ENCODE data around the gene SLC26A2. TPM values are rescaled to one million over a fixed set of nuclear protein-coding genes. Genes with fewer than 3 reads are reported as not detected.
"Not testable (repeated sequence)": the region's sequence is repeated elsewhere in the genome, so short reads cannot be mapped to it uniquely, and the experiment has no call there.

Gene SLC26A2
- total RNA-seq, 3 donors from 2014 or later, result 7.9 to 8.8 (median 8.0) TPM

- no peaks in the 10 kb centered on the region for H3K4me1 Mint-ChIP-seq (ENCODE audit: low read depth)
- no peak overlapping the region for H3K4me3 Mint-ChIP-seq
- H3K36me3 Mint-ChIP-seq (ENCODE audit: insufficient read depth), result no peaks in the 10 kb centered on the region
- no peaks in the 10 kb centered on the region for H3K27me3 Mint-ChIP-seq (ENCODE audit: low read depth)
- H3K9me3 Mint-ChIP-seq, result no peaks in the 10 kb centered on the region
- ATAC-seq (no peak), DNase-seq (no peak)
Observed at GRCh38 chr5:149942199-149942598, 18.4 kb upstream of the SLC26A2 start.

- not testable (repeated sequence) for H3K9me3 Mint-ChIP-seq; H3K4me3 Mint-ChIP-seq; H3K4me1 Mint-ChIP-seq (ENCODE audit: low read depth); DNase-seq; H3K36me3 Mint-ChIP-seq (ENCODE audit: insufficient read depth); H3K27me3 Mint-ChIP-seq (ENCODE audit: low read depth); ATAC-seq
Observed at GRCh38 chr5:149942741-149943169, 17.8 kb upstream of the SLC26A2 start.

GRCh38 chr5:149943177-149943949, 17.2 kb upstream of the SLC26A2 start:
- not testable (repeated sequence) for H3K36me3 Mint-ChIP-seq (ENCODE audit: insufficient read depth); H3K9me3 Mint-ChIP-seq

GRCh38 chr5:149944666-149945065, 15.9 kb upstream of the SLC26A2 start, which contains the start of gene PDE6A:
PDE6A (minus strand) TSS chr5:149944793; CDS start chr5:149944673, 120 bp downstream.
- no peaks in the 10 kb centered on the region for H3K36me3 Mint-ChIP-seq (ENCODE audit: insufficient read depth)
- no peaks in the 10 kb centered on the region for H3K9me3 Mint-ChIP-seq
- ATAC-seq, result no peak
- no peak within 1 kb of the TSS for H3K4me3 Mint-ChIP-seq
- DNase-seq, result no peak
- H3K27me3 Mint-ChIP-seq (ENCODE audit: low read depth), result peaks cover 3% of the 10 kb centered on the region
- H3K4me1 Mint-ChIP-seq (ENCODE audit: low read depth), result no peaks in the 10 kb centered on the region

More at GRCh38 chr5:149943177-149943949, 17.2 kb upstream of the SLC26A2 start:
- not testable (repeated sequence) for H3K4me1 Mint-ChIP-seq (ENCODE audit: low read depth); H3K27me3 Mint-ChIP-seq (ENCODE audit: low read depth); ATAC-seq; H3K4me3 Mint-ChIP-seq; DNase-seq

- no peaks in the 10 kb centered on the region for H3K4me1 Mint-ChIP-seq (ENCODE audit: low read depth)
- H3K4me3 Mint-ChIP-seq, result no peak overlapping the region
- H3K36me3 Mint-ChIP-seq (ENCODE audit: insufficient read depth), result no peaks in the 10 kb centered on the region
- peaks cover 3% of the 10 kb centered on the region for H3K27me3 Mint-ChIP-seq (ENCODE audit: low read depth)
- ATAC-seq, result no peak
- no peak for DNase-seq
- H3K9me3 Mint-ChIP-seq, result no peaks in the 10 kb centered on the region
Observed at GRCh38 chr5:149946118-149946517, 14.4 kb upstream of the SLC26A2 start.

GRCh38 chr5:149948993-149949392, 11.6 kb upstream of the SLC26A2 start:
- peaks cover 10% of the 10 kb centered on the region for H3K27me3 Mint-ChIP-seq (ENCODE audit: low read depth)
- H3K4me1 Mint-ChIP-seq (ENCODE audit: low read depth), result no peaks in the 10 kb centered on the region
- no peaks in the 10 kb centered on the region for H3K36me3 Mint-ChIP-seq (ENCODE audit: insufficient read depth)
- DNase-seq (no peak), ATAC-seq (no peak)
- no peak overlapping the region for H3K4me3 Mint-ChIP-seq
- no peaks in the 10 kb centered on the region for H3K9me3 Mint-ChIP-seq

- Mint-ChIP-seq H3K4me3 (no peak overlapping the region), H3K4me1 (ENCODE audit: low read depth) (no peaks in the 10 kb centered on the region), H3K27me3 (ENCODE audit: low read depth) (peaks cover 10% of the 10 kb centered on the region), H3K36me3 (ENCODE audit: insufficient read depth) (no peaks in the 10 kb centered on the region), H3K9me3 (no peaks in the 10 kb centered on the region)
- no peak for ATAC-seq
- no peak for DNase-seq
Observed at GRCh38 chr5:149951138-149951749, 9.3 kb upstream of the SLC26A2 start.

GRCh38 chr5:149953436-149954121, 7.0 kb upstream of the SLC26A2 start:
- DNase-seq (no peak), ATAC-seq (no peak)
- H3K4me1 Mint-ChIP-seq (ENCODE audit: low read depth), result no peaks in the 10 kb centered on the region
- no peaks in the 10 kb centered on the region for H3K36me3 Mint-ChIP-seq (ENCODE audit: insufficient read depth)
- H3K27me3 Mint-ChIP-seq (ENCODE audit: low read depth), result peaks cover 7% of the 10 kb centered on the region
- no peaks in the 10 kb centered on the region for H3K9me3 Mint-ChIP-seq
- no peak overlapping the region for H3K4me3 Mint-ChIP-seq

GRCh38 chr5:149954798-149955197, 5.8 kb upstream of the SLC26A2 start:
- no peak for ATAC-seq
- Mint-ChIP-seq H3K27me3 (ENCODE audit: low read depth) (peaks cover 7% of the 10 kb centered on the region), H3K9me3 (no peaks in the 10 kb centered on the region), H3K4me1 (ENCODE audit: low read depth) (peaks cover 6% of the 10 kb centered on the region), H3K36me3 (ENCODE audit: insufficient read depth) (no peaks in the 10 kb centered on the region), H3K4me3 (no peak overlapping the region)
- DNase-seq, result no peak

- H3K27me3 Mint-ChIP-seq (ENCODE audit: low read depth), result peaks cover 4% of the 10 kb centered on the region
- ATAC-seq (no peak), DNase-seq (no peak)
- H3K36me3 Mint-ChIP-seq (ENCODE audit: insufficient read depth), result no peaks in the 10 kb centered on the region
- H3K4me3 Mint-ChIP-seq, result no peak overlapping the region
- H3K4me1 Mint-ChIP-seq (ENCODE audit: low read depth), result peaks cover 18% of the 10 kb centered on the region
- no peaks in the 10 kb centered on the region for H3K9me3 Mint-ChIP-seq
Observed at GRCh38 chr5:149956685-149957084, 3.9 kb upstream of the SLC26A2 start.

GRCh38 chr5:149957855-149958254, 2.7 kb upstream of the SLC26A2 start:
- Mint-ChIP-seq H3K27me3 (ENCODE audit: low read depth) (no peaks in the 10 kb centered on the region), H3K4me3 (no peak overlapping the region), H3K36me3 (ENCODE audit: insufficient read depth) (peaks cover 2% of the 10 kb centered on the region), H3K4me1 (ENCODE audit: low read depth) (peaks cover 30% of the 10 kb centered on the region), H3K9me3 (no peaks in the 10 kb centered on the region)
- ATAC-seq (no peak), DNase-seq (no peak)

- Mint-ChIP-seq H3K36me3 (ENCODE audit: insufficient read depth) (peaks cover 2% of the 10 kb centered on the region), H3K9me3 (no peaks in the 10 kb centered on the region), H3K27me3 (ENCODE audit: low read depth) (no peaks in the 10 kb centered on the region), H3K4me3 (peak overlapping the region; percentile 93), H3K4me1 (ENCODE audit: low read depth) (peaks cover 30% of the 10 kb centered on the region)
- peak; percentile 55 to 59 for ATAC-seq
- DNase-seq, result peak; percentile 44
Observed at GRCh38 chr5:149959406-149960236, 937 bp upstream of the SLC26A2 start.

GRCh38 chr5:149961186-149961685, 678 bp downstream of the SLC26A2 start:
- Mint-ChIP-seq H3K4me3 (peak overlapping the region; percentile 93), H3K27me3 (ENCODE audit: low read depth) (no peaks in the 10 kb centered on the region), H3K36me3 (ENCODE audit: insufficient read depth) (peaks cover 2% of the 10 kb centered on the region), H3K9me3 (no peaks in the 10 kb centered on the region), H3K4me1 (ENCODE audit: low read depth) (peaks cover 30% of the 10 kb centered on the region)
- DNase-seq (no peak), ATAC-seq (no peak)

GRCh38 chr5:149961957-149962409, 1.4 kb downstream of the SLC26A2 start:
- DNase-seq (no peak), ATAC-seq (no peak)
- Mint-ChIP-seq H3K4me3 (peak overlapping the region; percentile 93), H3K9me3 (no peaks in the 10 kb centered on the region), H3K4me1 (ENCODE audit: low read depth) (peaks cover 30% of the 10 kb centered on the region), H3K27me3 (ENCODE audit: low read depth) (no peaks in the 10 kb centered on the region), H3K36me3 (ENCODE audit: insufficient read depth) (peaks cover 2% of the 10 kb centered on the region)
